Activated T-helper 1 cell treated with anti-CD3 and anti-CD28 coated beads, Interleukin-12 subunit alpha, Interleukin-12 subunit beta, Interleukin-2, Interleukin-4 antibody, amounts not matched to agents 30 ng/mL and 10 ng/mL and 1 ng/mL, durations not matched to agents 14 hours and 24 hours and 36 hours (primary cell): Measurements from ENCODE around the gene SERINC4. TPM values are rescaled to one million over a fixed set of nuclear protein-coding genes. Genes with fewer than 3 reads are reported as not detected.
"Not testable (repeated sequence)": the region's sequence is repeated elsewhere in the genome, so short reads cannot be mapped to it uniquely, and the experiment has no call there.

Experiments used
- DNase-seq: peaks from one replicate; pipeline ENCODE4 v3.0.0; 2021; ENCODE audit warnings: low spot score
- H3K27ac Mint-ChIP-seq: one replicate; pipeline ENCODE4 v1.8.0; 2021; ENCODE audit warnings: mild to moderate bottlenecking, mixed read lengths
- H3K27me3 Mint-ChIP-seq: one replicate; pipeline ENCODE4 v1.8.0; 2022; ENCODE audit warnings: mild to moderate bottlenecking, moderate library complexity, mixed read lengths; ENCODE audit not compliant: insufficient read depth
- H3K36me3 Mint-ChIP-seq: one replicate; pipeline ENCODE4 v1.8.0; 2021; ENCODE audit warnings: low read depth, mixed read lengths
- H3K4me1 Mint-ChIP-seq: one replicate; pipeline ENCODE4 v1.8.0; 2021; ENCODE audit warnings: low read depth, mixed read lengths
- H3K4me3 Mint-ChIP-seq: one replicate; pipeline ENCODE4 v1.8.0; 2021; ENCODE audit warnings: mild to moderate bottlenecking, moderate library complexity, mixed read lengths
- H3K9me3 Mint-ChIP-seq: one replicate; pipeline ENCODE4 v1.8.0; 2021; ENCODE audit warnings: mixed read lengths
- intact Hi-C: fragments of 100-400 bp; cut with micrococcal nuclease; formaldehyde crosslinking; loops from one replicate; pipeline ENCODE4 v1.15.1; 2024
- total RNA-seq: library from RNA; stranded (reverse); gene quantifications from 2 replicates; pipeline ENCODE4 v1.2.3, GENCODE V29; 2022

The SERINC4 gene
- total RNA-seq, 1 donor from 2014 or later, result 0.41 TPM

DNA sequence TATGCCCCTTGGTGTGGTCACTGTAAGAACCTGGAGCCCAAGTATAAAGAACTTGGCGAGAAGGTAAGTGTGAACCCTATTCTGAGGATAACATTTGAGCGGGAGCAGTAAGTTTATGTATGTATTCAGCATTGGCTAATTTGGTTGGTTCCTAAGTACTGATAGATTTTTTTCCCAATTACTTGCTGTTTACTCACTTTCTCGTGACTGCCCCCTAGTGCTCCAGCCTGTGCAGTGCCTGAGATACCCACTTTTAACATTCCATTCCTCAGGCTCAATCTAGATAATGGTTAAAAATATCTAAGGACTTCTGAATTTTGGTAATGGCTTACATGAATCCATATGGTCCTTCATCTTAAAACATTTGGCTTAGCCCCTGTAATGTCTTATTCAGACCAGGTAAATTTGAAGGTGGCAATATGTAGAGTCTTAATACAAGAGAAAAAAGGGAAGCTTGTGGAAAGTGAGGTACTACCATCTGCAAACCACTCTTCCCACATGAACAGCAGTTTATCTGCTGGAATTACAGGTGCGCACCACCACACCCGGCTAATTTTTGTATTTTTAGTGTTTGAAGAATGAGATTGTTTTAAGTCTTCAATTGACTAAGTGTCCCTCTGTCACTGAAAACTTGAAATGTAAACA is 30.3 kb downstream of the SERINC4 start:
- Mint-ChIP-seq H3K27ac (no peak overlapping the region), H3K4me3 (no peak overlapping the region), H3K4me1 (peaks cover 8% of the 10 kb centered on the region), H3K36me3 (peaks cover 64% of the 10 kb centered on the region), H3K9me3 (no peaks in the 10 kb centered on the region), H3K27me3 (no peaks in the 10 kb centered on the region)
- intact Hi-C loops, result loop anchor here (2.0 kb wide), 1 partner anchor 19 kb away; no protein-coding TSS in a partner anchor
- peak; percentile 36 for DNase-seq

DNA sequence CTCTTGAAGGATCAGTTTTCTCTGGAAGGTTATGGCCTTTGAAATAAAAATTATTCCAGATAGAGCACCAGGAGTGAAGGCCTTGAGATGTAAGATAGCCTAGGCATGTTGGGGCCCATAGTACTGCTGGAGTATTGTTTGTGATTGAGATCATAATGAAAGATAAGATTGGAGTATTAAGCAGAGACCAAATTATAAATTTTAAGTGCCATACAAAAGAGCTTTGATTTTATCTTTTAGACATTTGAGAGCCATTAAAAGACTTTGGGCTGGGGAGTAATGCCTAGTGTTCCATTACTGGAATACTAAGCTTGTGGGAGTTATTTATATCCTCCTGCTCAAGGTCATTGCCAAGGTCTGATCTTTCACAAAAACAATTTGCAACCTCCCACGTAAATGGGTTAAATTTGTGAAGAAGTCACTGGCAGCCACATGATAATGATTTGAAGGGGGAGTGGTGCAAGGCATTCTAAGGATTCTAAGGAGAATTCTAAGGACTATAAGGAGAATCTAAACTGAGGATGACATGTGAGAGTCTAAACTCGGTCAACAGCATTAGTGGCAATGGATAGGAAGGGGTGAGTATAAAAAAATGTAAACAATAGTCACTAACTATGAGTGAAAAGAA is 36.1 kb downstream of the SERINC4 start:
- Mint-ChIP-seq H3K27me3 (no peaks in the 10 kb centered on the region), H3K4me1 (peaks cover 10% of the 10 kb centered on the region), H3K27ac (no peak overlapping the region), H3K36me3 (peaks cover 54% of the 10 kb centered on the region), H3K9me3 (no peaks in the 10 kb centered on the region), H3K4me3 (no peak overlapping the region)
- no peak for DNase-seq
- intact Hi-C loops, result no loop called here

DNA sequence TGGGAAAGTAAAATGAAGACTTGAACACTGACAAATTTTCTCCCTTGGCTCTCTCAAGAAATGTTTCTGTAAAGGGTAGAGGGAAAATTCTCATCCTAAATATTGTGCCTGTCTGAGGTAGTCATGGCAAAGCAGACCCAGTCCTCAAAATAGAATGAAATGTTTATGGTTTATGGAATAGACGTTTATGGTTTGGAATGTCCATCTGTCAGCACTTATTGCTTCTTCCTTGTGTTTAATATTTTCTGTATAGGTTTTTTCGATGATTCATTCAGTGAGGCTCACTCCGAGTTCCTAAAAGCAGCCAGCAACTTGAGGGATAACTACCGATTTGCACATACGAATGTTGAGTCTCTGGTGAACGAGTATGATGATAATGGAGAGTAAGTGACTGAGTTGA is 37.2 kb downstream of the SERINC4 start:
- H3K4me1 Mint-ChIP-seq, result peaks cover 10% of the 10 kb centered on the region
- peaks cover 47% of the 10 kb centered on the region for H3K36me3 Mint-ChIP-seq
- no peak overlapping the region for H3K27ac Mint-ChIP-seq
- no peaks in the 10 kb centered on the region for H3K27me3 Mint-ChIP-seq
- no peaks in the 10 kb centered on the region for H3K9me3 Mint-ChIP-seq
- intact Hi-C loops, result no loop called here
- no peak overlapping the region for H3K4me3 Mint-ChIP-seq
- DNase-seq, result no peak

DNA sequence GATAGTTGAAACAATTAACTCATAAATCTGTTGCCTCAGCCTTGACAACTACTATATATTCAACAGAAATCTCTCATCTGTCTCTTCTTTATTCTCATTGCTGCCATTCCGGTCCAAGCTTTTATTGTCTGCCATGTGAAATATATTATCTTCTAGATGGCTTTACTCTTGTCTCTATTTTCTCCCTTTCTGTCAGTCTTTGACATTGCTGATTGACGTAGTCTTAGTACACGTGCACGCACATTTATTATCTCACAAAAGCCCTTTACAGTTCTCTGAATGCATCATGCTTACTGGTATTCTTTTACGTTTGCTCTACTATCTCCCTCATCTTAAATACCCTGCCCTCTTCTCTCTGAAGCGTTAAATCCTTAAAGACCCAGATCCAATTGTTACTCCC is 48.1 kb downstream of the SERINC4 start:
- no peaks in the 10 kb centered on the region for H3K27me3 Mint-ChIP-seq
- H3K36me3 Mint-ChIP-seq, result peaks cover 28% of the 10 kb centered on the region
- H3K4me3 Mint-ChIP-seq, result peak overlapping the region; percentile 3

DNA sequence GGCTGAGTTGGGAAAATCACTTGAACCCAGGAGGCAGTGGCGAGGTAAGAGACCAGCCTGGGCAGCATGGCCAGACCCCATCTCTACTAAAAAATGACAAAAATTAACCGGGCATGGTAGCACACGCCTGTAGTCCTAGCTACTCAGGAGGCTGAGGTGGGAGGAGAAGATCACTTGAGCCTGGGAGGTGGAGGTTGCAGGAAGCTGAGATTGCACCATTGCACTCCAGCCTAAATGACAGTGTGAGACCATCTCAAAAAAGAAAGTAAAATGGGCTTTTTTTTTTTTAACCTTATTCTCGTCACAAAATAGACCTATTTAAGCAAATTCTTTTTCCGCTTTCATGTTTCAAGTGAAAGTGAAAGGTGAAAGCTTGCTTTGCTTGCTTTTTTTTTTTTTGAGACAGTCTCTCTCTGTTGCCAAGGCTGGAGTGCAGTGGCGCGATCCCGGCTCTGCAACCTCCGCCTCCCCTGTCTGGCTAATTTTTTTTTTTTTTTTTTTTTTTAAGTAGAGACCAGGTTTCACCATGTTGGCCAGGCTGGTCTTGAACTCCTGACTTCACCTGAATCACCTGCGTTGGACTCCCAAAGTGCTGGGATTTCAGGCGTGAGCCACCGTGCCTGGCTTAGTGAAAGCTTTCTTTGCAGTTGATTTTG is 50.2 kb downstream of the SERINC4 start:
- Mint-ChIP-seq H3K27ac (peak overlapping the region; percentile 78), H3K36me3 (peaks cover 20% of the 10 kb centered on the region), H3K9me3 (no peaks in the 10 kb centered on the region), H3K27me3 (no peaks in the 10 kb centered on the region), H3K4me1 (peaks cover 39% of the 10 kb centered on the region), H3K4me3 (peak overlapping the region; percentile 66)
- intact Hi-C loops, result loop anchor here (1.0 to 5.0 kb wide), 7 partner anchors 19 to 677 kb away; partner anchors contain the start of genes CTDSPL2, ELL3, HYPK and SERF2
- DNase-seq, result peak; percentile 49

More for the DNA sequence above, 48.1 kb downstream of the SERINC4 start:
- no peak for DNase-seq
- intact Hi-C loops, result loop anchor here (2.0 kb wide), 2 partner anchors 17 to 49 kb away; partner anchors contain the start of genes HYPK and SERINC4
- Mint-ChIP-seq H3K9me3 (no peaks in the 10 kb centered on the region), H3K27ac (no peak overlapping the region), H3K4me1 (peaks cover 42% of the 10 kb centered on the region)

DNA sequence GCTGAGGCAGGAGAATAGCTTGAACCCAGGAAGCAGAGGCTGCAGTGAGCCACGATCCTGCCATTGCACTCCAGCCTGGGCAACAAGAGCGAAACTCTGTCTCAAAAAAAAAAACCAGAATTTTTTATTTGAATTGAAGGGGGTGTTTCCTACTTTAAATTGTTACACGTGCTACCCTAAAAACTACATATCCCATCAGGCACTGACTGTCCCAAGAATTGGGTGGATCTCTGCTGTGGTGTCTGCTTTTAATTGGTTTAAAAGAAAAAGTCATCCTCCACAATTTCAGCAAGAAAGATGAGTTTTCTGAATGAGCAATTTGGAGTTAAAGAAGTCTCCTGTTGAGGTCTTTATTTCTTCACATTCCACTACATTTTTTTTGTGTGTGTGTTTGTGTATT is 51.6 kb downstream of the SERINC4 start:
- H3K36me3 Mint-ChIP-seq, result peaks cover 20% of the 10 kb centered on the region
- H3K4me3 Mint-ChIP-seq, result peak overlapping the region; percentile 97
- DNase-seq, result no peak
- H3K9me3 Mint-ChIP-seq, result no peaks in the 10 kb centered on the region
- H3K27me3 Mint-ChIP-seq, result no peaks in the 10 kb centered on the region
- H3K27ac Mint-ChIP-seq, result no peak overlapping the region
- intact Hi-C loops, result loop anchor here (2.0 to 5.0 kb wide), 3 partner anchors 28 to 679 kb away; partner anchors contain the start of genes CTDSPL2, ELL3 and TP53BP1
- peaks cover 42% of the 10 kb centered on the region for H3K4me1 Mint-ChIP-seq

DNA sequence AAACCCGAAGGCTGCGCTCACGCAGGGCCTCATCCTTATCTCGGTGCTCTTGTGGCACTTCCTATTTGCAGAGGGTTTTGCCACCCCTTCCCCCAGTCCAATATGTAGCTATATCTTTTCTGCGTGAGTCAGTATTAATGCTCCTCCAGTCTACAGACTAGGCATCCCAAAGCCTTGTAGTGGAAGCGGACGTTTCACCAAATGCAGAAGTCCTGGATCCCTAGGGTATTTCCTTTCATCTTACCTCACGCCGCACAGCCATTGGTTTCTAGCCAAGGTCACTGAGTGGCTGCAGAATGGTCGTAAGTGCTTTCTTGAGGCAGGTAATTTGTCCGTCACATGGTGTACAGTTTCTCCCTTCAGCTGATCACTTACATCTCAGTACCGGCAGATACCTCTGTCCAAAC is 53.1 kb downstream of the SERINC4 start:
- intact Hi-C loops, result loop anchor here (1.0 to 5.0 kb wide), 4 partner anchors 77 to 680 kb away; partner anchors contain the start of genes CTDSPL2, LCMT2 and MFAP1
- H3K4me1 Mint-ChIP-seq, result peaks cover 32% of the 10 kb centered on the region
- H3K4me3 Mint-ChIP-seq, result peak overlapping the region; percentile 97
- peak overlapping the region; percentile 98 for H3K27ac Mint-ChIP-seq
- H3K36me3 Mint-ChIP-seq, result peaks cover 16% of the 10 kb centered on the region
- not testable (repeated sequence) for DNase-seq, H3K27me3 Mint-ChIP-seq, H3K9me3 Mint-ChIP-seq

DNA sequence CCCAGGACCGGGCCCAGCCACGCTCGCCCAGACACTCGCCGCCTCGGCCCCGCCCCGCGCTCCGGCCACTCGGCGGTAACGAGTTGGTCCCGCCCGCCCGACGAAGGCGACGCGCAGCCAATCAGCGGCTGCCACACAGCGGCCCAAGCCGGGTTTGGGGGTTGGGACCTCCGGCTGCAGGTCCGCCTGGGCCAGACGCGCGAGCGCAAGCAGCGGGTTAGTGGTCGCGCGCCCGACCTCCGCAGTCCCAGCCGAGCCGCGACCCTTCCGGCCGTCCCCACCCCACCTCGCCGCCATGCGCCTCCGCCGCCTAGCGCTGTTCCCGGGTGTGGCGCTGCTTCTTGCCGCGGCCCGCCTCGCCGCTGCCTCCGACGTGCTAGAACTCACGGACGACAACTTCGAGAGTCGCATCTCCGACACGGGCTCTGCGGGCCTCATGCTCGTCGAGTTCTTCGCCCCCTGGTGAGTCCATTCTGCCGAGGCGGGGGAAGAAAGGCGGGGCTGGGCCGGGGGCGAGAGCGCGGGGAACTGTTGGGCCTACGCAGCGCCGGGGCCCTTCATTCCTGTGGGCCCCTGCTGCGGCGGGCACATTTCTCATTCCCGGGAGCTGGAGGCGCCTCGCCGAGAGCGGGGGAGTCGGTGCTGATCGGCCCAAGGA is 53.6 kb downstream of the SERINC4 start, which contains the start of gene PDIA3:
TSS of gene PDIA3 (plus strand) at position 194 of the 658 bp plus-strand sequence. CDS start at position 296, 102 bp downstream.
- Mint-ChIP-seq H3K36me3 (peaks cover 14% of the 10 kb centered on the region), H3K4me3 (peak within 1 kb of the TSS; percentile 97), H3K4me1 (peaks cover 28% of the 10 kb centered on the region), H3K27ac (peak within 1 kb of the TSS; percentile 98)
- peak; percentile 92 for DNase-seq
- H3K9me3 Mint-ChIP-seq, H3K27me3 Mint-ChIP-seq: not testable (repeated sequence)
- intact Hi-C loops, result loop anchor here (1.0 to 5.0 kb wide), 4 partner anchors 78 to 681 kb away; partner anchors contain the start of genes CTDSPL2, LCMT2 and MFAP1

Other genes with a start within 250 kb of the SERINC4 start
- 64.1 and 74.6 TPM in 2 replicates for gene PPIP5K1, start 210.0 kb downstream of the SERINC4 start, total RNA-seq
- gene CKMT1B, start 206.2 kb downstream of the SERINC4 start, total RNA-seq, result 0.44 and 0.86 TPM in 2 replicates
- gene STRC, start 181.4 kb downstream of the SERINC4 start, total RNA-seq, result 0.23 and 0.32 TPM in 2 replicates
- 8.1 and 8.9 TPM in 2 replicates for gene CATSPER2, start 151.4 kb downstream of the SERINC4 start, total RNA-seq
- 0.15 and 0.16 TPM in 2 replicates for gene CKMT1A, start 106.4 kb downstream of the SERINC4 start, total RNA-seq
- gene PDIA3, start 53.8 kb downstream of the SERINC4 start, total RNA-seq, result 299 and 303 TPM in 2 replicates
- 0.41 and 0.73 TPM in 2 replicates for gene ELL3, start 23.3 kb downstream of the SERINC4 start, total RNA-seq
- gene SERF2, start 7.9 kb downstream of the SERINC4 start, total RNA-seq, result 531 and 540 TPM in 2 replicates
- 22.0 TPM in 2 replicates for gene HYPK, start 379 bp upstream of the SERINC4 start, total RNA-seq
- gene MFAP1, start 24.5 kb upstream of the SERINC4 start, total RNA-seq, result 46.4 and 46.6 TPM in 2 replicates
- gene WDR76, start 26.8 kb upstream of the SERINC4 start, total RNA-seq, result 71.1 and 75.2 TPM in 2 replicates